Sigmoid colon (tissue), 7 donors: ENCODE results near the gene ERV3-1. TPM values are rescaled to one million over a fixed set of nuclear protein-coding genes. Genes with fewer than 3 reads are reported as not detected.

ENCODE experiments used
- DNase-seq: peaks from one replicate; pipeline ENCODE4 v3.0.0-alpha.2; 2019
- H3K27ac ChIP-seq, 4 donors: fragments of 200-600 bp; sonication (generic); one replicate each; pipeline ENCODE4 v1.5.1; 2016 to 2019; ENCODE audit warnings: mild to moderate bottlenecking in 1 of 4
- H3K27me3 ChIP-seq, 3 donors: fragments of 200-600 bp; sonication (generic); one replicate each; pipeline ENCODE4 v1.5.1; 2019; ENCODE audit warnings: mild to moderate bottlenecking in 1 of 3
- H3K36me3 ChIP-seq, 4 donors: fragments of 200-600 bp; sonication (generic); one replicate each; pipeline ENCODE4 v1.5.1; 2016 to 2019
- H3K4me1 ChIP-seq, 4 donors: fragments of 200-600 bp; sonication (generic); one replicate each; pipeline ENCODE4 v1.5.1; 2017 to 2019
- H3K4me3 ChIP-seq, 4 donors: fragments of 200-600 bp; sonication (generic); one replicate each; pipeline ENCODE4 v1.5.1; 2017 to 2019; ENCODE audit warnings: mild to moderate bottlenecking in 2 of 4, moderate library complexity in 1 of 4
- H3K9me3 ChIP-seq, 4 donors: fragments of 200-600 bp in 3 of 4; sonication (generic) in 3 of 4; one replicate each; pipeline versions ENCODE4 v1.5.1 to v1.6.1; 2013 to 2019
- EP300 ChIP-seq, 4 donors: sonication (generic); formaldehyde crosslinking; IDR thresholded peaks; one replicate each; pipeline ENCODE4 v1.6.1; 2017; ENCODE audit warnings: antibody characterized with exemption in 4 of 4
- POLR2A ChIP-seq, 2 donors: fragments of 450-650 bp; IDR thresholded peaks; one replicate each; pipeline ENCODE4 v1.6.1; 2016; ENCODE audit warnings: antibody characterized with exemption in 2 of 2, mild to moderate bottlenecking in 2 of 2, moderate library complexity in 2 of 2
- POLR2AphosphoS5 ChIP-seq, 4 donors: sonication (generic); formaldehyde crosslinking; IDR thresholded peaks; one replicate each; pipeline ENCODE4 v1.6.1; 2017; ENCODE audit warnings: antibody characterized with exemption in 4 of 4
- WGBS, 2 donors: extraction: QIAGEN DNeasy Blood & Tissue Kit; methylation state at CpG; one replicate each; pipeline ENCODE4 v1.1.7; 2013; 5-methylcytosine and 5-hydroxymethylcytosine counted together
- intact Hi-C: fragments of 100-400 bp; cut with DNase I; formaldehyde crosslinking; loops from one replicate; pipeline ENCODE4 v1.15.1; 2023
- polyA plus RNA-seq, 3 donors: library from polyadenylated mRNA; stranded (reverse); fragments of 200-250 nt; gene quantifications; one replicate each; pipeline ENCODE4 v1.2.3, GENCODE V29; 2013
- total RNA-seq, 4 donors: library from RNA; depleted of rRNA; stranded (reverse); fragments of >200 nt; gene quantifications; one replicate each; pipeline ENCODE4 v1.1.0, GENCODE V29; 2016
- TF ChIP-seq, protein P1 (sequence below), 4 experiments: fragments of 450-650 bp in 3 of 4; fragments of 200-600 bp in 1 of 4; IDR thresholded peaks; one replicate each; pipeline ENCODE4 v1.5.1; 2016 to 2019; ENCODE audit warnings: antibody characterized with exemption in 4 of 4, mild to moderate bottlenecking in 3 of 4, moderate library complexity in 2 of 4
- donor health status: healthy with polysubstance abuse.
- donor health status: Bipolar disorder and iron deficiency.
- donor health status: healthy.

The ERV3-1 gene
- total and polyA plus RNA-seq, 7 donors, result 0.60 to 19.1 (median 9.6) TPM

DNA sequence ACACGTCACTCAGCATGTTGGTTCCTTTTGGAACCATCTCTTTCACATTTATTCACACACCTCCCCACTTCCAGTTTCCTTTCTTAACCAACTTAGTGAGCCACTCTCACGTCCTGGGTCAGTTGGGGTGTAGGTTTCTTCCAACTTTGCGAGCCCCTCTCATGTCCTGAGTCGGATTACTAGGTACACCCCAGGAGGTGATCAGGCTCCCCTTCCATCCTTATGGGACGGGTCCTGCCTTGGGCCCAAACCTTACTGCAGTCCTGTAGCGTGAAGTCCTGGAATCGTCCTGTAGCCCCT is 7.7 kb downstream of the ERV3-1 start:
- H3K4me1 ChIP-seq, result peaks cover 0 to 20% (median 15%) of the 10 kb centered on the region in 4 donors

DNA sequence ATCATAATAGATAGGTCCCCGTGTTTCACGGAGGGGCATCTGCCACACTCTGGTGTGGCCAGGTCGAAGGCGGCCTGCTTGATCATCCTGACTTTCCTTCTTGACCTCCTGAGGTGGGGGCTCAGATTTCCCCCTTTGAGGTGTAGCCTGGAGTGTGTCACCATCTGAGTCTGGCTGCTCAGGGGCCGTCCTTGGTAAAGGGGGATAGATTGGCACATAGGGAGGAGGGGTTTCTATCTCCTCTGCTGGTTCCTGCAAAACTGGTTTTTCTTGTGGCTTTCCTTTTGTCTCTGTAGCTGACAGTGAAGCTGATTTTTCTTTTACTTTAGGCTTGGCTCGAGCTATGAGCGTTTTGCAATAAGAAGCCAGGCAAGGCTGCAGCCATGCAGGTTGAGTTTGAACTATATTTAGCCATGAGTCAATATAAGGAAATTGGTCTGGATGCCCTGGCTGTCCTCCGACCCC is 8.5 kb downstream of the ERV3-1 start:
- 85 to 89% methylated on average over 8 of the region's 8 CpGs for WGBS, 2 donors
- peak in 1 of 4 donors; percentile 22 for TF ChIP-seq POLR2AphosphoS5 (IDR thresholded peaks at IDR 0.05)
- TF ChIP-seq, protein P1, sequence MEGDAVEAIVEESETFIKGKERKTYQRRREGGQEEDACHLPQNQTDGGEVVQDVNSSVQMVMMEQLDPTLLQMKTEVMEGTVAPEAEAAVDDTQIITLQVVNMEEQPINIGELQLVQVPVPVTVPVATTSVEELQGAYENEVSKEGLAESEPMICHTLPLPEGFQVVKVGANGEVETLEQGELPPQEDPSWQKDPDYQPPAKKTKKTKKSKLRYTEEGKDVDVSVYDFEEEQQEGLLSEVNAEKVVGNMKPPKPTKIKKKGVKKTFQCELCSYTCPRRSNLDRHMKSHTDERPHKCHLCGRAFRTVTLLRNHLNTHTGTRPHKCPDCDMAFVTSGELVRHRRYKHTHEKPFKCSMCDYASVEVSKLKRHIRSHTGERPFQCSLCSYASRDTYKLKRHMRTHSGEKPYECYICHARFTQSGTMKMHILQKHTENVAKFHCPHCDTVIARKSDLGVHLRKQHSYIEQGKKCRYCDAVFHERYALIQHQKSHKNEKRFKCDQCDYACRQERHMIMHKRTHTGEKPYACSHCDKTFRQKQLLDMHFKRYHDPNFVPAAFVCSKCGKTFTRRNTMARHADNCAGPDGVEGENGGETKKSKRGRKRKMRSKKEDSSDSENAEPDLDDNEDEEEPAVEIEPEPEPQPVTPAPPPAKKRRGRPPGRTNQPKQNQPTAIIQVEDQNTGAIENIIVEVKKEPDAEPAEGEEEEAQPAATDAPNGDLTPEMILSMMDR (IDR thresholded peaks at IDR 0.05), result no peak
- H3K4me3 ChIP-seq, result peak overlapping the region in 1 of 4 donors; percentile 3
- H3K27me3 ChIP-seq, result no peaks in the 10 kb centered on the region
- H3K27ac ChIP-seq, result peak overlapping the region in 3 of 4 donors; percentile 59 to 75 (median 71)
- intact Hi-C loops, result loop anchor here (2.0 kb wide), 1 partner anchor 41 kb away; no protein-coding TSS in a partner anchor
- peaks cover 0 to 4% (median under 1%) of the 10 kb centered on the region in 4 donors for H3K36me3 ChIP-seq
- H3K9me3 ChIP-seq, result peaks cover 0 to 21% (median 0%) of the 10 kb centered on the region in 4 donors
- H3K4me1 ChIP-seq, result peaks cover 0 to 12% (median 6%) of the 10 kb centered on the region in 4 donors
- peak; percentile 73 for DNase-seq

More for the DNA sequence above, 7.7 kb downstream of the ERV3-1 start:
- no peaks in the 10 kb centered on the region for H3K36me3 ChIP-seq
- no peak for TF ChIP-seq POLR2AphosphoS5 (IDR thresholded peaks at IDR 0.05)
- TF ChIP-seq, protein P1 (IDR thresholded peaks at IDR 0.05), result no peak
- no peak for TF ChIP-seq EP300 (IDR thresholded peaks at IDR 0.05)
- no peak for TF ChIP-seq POLR2A (IDR thresholded peaks at IDR 0.05)
- no peak for DNase-seq
- intact Hi-C loops, result loop anchor here (2.0 kb wide), 1 partner anchor 40 kb away; no protein-coding TSS in a partner anchor
- H3K9me3 ChIP-seq, result peaks cover 0 to 15% (median 0%) of the 10 kb centered on the region in 4 donors
- WGBS, 2 donors, result 95 to 98% methylated on average over 7 of the region's 7 CpGs
- H3K27me3 ChIP-seq, result no peaks in the 10 kb centered on the region
- peak overlapping the region in 3 of 4 donors; percentile 55 to 75 (median 59) for H3K27ac ChIP-seq
- no peak overlapping the region for H3K4me3 ChIP-seq

DNA sequence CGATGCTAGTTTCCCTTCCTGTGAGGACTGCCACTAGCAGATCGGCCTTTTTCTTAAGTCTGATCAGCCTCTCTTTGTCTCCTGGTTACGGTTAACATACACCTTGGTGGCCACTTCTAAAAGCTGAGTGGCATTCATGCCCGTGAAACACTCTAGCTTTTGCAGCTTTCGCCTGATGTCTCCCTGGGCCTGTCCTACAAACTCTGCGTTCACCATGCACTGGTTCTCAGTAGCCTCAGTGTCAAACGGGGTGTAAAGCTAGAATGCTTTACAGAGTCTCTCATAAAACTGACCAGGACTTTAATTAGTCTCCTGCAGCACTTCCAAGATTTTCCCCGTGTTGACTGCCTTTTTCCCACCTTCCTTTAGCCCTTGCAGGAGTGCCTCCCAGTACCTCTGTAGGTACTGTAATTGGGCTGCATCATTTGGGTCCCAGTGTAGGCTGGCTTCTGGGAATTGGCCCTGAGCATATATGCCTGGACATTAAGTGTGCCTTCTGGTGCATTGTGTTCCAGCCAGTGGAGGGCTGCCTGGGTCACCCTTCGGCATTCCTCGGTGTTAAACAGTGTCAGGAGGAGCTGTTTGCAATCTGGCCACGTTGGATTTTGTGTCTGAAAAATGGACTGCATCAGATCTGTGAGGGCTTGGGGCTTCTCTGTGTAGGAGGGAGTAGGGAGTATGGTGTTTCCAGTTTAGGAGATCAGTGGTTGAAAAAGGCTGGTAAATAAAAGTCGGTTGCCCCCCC is 9.2 kb downstream of the ERV3-1 start:
- TF ChIP-seq POLR2A (IDR thresholded peaks at IDR 0.05) (no peak), EP300 (IDR thresholded peaks at IDR 0.05) (no peak), POLR2AphosphoS5 (IDR thresholded peaks at IDR 0.05) (no peak)
- TF ChIP-seq, protein P1 (IDR thresholded peaks at IDR 0.05), result no peak
- WGBS, 2 donors, result 95 to 96% methylated on average over 12 of the region's 12 CpGs
- H3K36me3 ChIP-seq, result peaks cover 0 to 8% (median 2%) of the 10 kb centered on the region in 4 donors

DNA sequence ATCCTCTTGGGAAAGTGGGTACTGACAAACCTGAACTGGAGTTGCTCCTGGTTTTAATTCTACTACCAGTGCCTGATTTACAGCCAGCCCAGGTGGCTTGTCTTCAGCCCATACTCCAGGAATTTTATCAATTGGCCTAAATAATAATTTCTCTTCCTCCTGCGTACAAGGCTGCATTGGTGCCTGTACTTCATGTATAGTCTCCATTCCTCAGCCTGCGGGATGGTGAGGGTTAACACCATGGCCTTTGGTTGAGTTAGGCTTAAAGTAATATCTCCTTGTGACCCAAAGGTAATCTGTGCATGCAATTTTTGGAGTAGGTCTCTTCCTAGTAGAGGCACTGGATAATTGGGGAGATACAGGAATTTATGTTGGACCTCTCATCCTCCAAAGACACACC is 10.2 kb downstream of the ERV3-1 start:
- no peak for DNase-seq
- Histone ChIP-seq H3K4me1 (peaks cover 0 to 10% (median 5%) of the 10 kb centered on the region in 4 donors), H3K4me3 (no peak overlapping the region), H3K36me3 (peaks cover 0 to 13% (median 2%) of the 10 kb centered on the region in 4 donors), H3K27me3 (no peaks in the 10 kb centered on the region), H3K9me3 (peaks cover 0 to 37% (median 0%) of the 10 kb centered on the region in 4 donors), H3K27ac (peak overlapping the region in 1 of 4 donors; percentile 39)
- intact Hi-C loops, result no loop called here
- 98 to 99% methylated on average over 2 of the region's 2 CpGs for WGBS, 2 donors
- TF ChIP-seq POLR2A (IDR thresholded peaks at IDR 0.05) (no peak), POLR2AphosphoS5 (IDR thresholded peaks at IDR 0.05) (no peak), EP300 (IDR thresholded peaks at IDR 0.05) (no peak)
- TF ChIP-seq, protein P1 (IDR thresholded peaks at IDR 0.05), result no peak

More for the DNA sequence above, 9.2 kb downstream of the ERV3-1 start:
- Histone ChIP-seq H3K4me1 (peaks cover 0 to 10% (median 5%) of the 10 kb centered on the region in 4 donors), H3K9me3 (peaks cover 0 to 27% (median 0%) of the 10 kb centered on the region in 4 donors), H3K4me3 (peak overlapping the region in 1 of 4 donors; percentile 3), H3K27me3 (no peaks in the 10 kb centered on the region), H3K27ac (peak overlapping the region in 3 of 4 donors; percentile 59 to 75 (median 71))
- DNase-seq, result no peak
- intact Hi-C loops, result no loop called here
